ENCODE data around the gene FAM3D.

DNA sequence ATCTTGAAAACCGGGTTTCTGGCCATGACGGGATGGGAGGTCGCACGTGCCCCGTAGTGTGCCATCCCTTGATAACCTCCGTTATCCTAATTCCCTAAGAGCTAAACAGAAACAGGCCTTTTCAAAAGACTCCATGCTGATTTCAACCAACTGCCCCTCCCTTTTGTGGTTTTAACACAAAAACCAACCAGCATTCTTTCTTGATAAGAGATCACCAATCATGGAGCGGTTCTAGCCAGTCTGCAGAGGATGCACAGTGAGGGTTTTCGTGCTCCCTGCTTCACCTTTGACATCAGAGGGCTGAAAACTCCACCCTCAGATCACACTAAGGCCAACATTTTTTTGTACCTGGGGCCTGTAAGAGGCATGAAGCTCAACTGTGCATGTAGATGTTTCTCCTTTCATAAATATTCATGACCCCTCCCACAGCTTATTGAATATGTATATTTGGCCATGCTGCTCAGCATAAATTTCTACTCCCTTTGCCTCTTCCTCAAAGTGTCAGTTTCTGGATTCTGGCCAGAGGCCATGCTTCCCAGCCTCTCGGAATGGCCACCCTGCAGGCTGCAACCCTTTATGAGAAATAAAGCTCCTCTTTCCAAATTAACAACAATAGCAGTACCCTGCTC lies 41.3 kb downstream of the FAM3D start:
- TF ChIP-seq, protein P1, sequence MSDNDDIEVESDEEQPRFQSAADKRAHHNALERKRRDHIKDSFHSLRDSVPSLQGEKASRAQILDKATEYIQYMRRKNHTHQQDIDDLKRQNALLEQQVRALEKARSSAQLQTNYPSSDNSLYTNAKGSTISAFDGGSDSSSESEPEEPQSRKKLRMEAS (IDR thresholded peaks at IDR 0.05) = no peak
- TF ChIP-seq FOSL1 (IDR thresholded peaks at IDR 0.05; ENCODE audit: low read depth) (no peak), EZH2 (IDR thresholded peaks at IDR 0.05) (no peak), EZH2phosphoT487 (IDR thresholded peaks at IDR 0.05; ENCODE audit: borderline replicate concordance) (no peak), POLR2A (IDR thresholded peaks at IDR 0.05; ENCODE audit: borderline replicate concordance, extremely low read depth, insufficient read depth, insufficient read length) (no peak)
- TF ChIP-seq, protein P2, sequence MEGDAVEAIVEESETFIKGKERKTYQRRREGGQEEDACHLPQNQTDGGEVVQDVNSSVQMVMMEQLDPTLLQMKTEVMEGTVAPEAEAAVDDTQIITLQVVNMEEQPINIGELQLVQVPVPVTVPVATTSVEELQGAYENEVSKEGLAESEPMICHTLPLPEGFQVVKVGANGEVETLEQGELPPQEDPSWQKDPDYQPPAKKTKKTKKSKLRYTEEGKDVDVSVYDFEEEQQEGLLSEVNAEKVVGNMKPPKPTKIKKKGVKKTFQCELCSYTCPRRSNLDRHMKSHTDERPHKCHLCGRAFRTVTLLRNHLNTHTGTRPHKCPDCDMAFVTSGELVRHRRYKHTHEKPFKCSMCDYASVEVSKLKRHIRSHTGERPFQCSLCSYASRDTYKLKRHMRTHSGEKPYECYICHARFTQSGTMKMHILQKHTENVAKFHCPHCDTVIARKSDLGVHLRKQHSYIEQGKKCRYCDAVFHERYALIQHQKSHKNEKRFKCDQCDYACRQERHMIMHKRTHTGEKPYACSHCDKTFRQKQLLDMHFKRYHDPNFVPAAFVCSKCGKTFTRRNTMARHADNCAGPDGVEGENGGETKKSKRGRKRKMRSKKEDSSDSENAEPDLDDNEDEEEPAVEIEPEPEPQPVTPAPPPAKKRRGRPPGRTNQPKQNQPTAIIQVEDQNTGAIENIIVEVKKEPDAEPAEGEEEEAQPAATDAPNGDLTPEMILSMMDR (IDR thresholded peaks at IDR 0.05 in 2 of 3, conservative IDR thresholded peaks at IDR 0.05 in 1 of 3; ENCODE audit: borderline replicate concordance in 1 of 3, insufficient read depth in 1 of 3, low read depth in 2 of 3, low read length in 2 of 3) = no peak
